H9 (cell line): ENCODE results near the gene HEXIM1. TPM values are rescaled to one million over a fixed set of nuclear protein-coding genes. Genes with fewer than 3 reads are reported as not detected.

ENCODE experiments used
- DNase-seq: peaks from one replicate; pipeline ENCODE4 v3.0.0-alpha.2; 2017
- H2AFZ ChIP-seq: one replicate; pipeline ENCODE4 v1.6.1; 2013; ENCODE audit warnings: mild to moderate bottlenecking, low read length, control low read depth, moderate library complexity
- H2AK5ac ChIP-seq: 2 replicates; pipeline ENCODE4 v1.6.1; 2013; ENCODE audit warnings: low read length, control low read depth, mixed read lengths; ENCODE audit not compliant: insufficient read length
- H2BK120ac ChIP-seq: one replicate; pipeline ENCODE4 v1.6.1; 2013; ENCODE audit warnings: low read depth, mild to moderate bottlenecking, low read length, control low read depth, inconsistent platforms; ENCODE audit not compliant: poor library complexity, severe bottlenecking
- H2BK12ac ChIP-seq: 2 replicates; pipeline ENCODE4 v1.6.1; 2013; ENCODE audit warnings: low read length, control low read depth, mixed read lengths, low read depth; ENCODE audit not compliant: insufficient read length
- H2BK15ac ChIP-seq: 2 replicates; pipeline ENCODE4 v1.6.1; 2013; ENCODE audit warnings: low read depth, low read length, control low read depth
- H2BK20ac ChIP-seq: one replicate; pipeline ENCODE4 v1.6.1; 2013; ENCODE audit warnings: low read depth, mild to moderate bottlenecking, low read length, control low read depth, inconsistent platforms; ENCODE audit not compliant: poor library complexity, severe bottlenecking
- H2BK5ac ChIP-seq: 2 replicates; pipeline ENCODE4 v1.6.1; 2013; ENCODE audit warnings: low read length, control low read depth, mixed read lengths; ENCODE audit not compliant: insufficient read length
- H3K14ac ChIP-seq: 2 replicates; pipeline ENCODE4 v1.6.1; 2013; ENCODE audit warnings: low read length, control low read depth; ENCODE audit not compliant: insufficient read depth
- H3K18ac ChIP-seq: 2 replicates; pipeline ENCODE4 v1.6.1; 2013; ENCODE audit warnings: low read depth, mild to moderate bottlenecking, mixed read lengths, low read length, control low read depth; ENCODE audit not compliant: insufficient read length
- H3K23ac ChIP-seq: 2 replicates; pipeline ENCODE4 v1.6.1; 2013; ENCODE audit warnings: low read length, control low read depth, mixed read lengths, low read depth; ENCODE audit not compliant: insufficient read length
- H3K23me2 ChIP-seq: 2 replicates; pipeline ENCODE4 v1.6.1; 2013; ENCODE audit warnings: low read depth, mild to moderate bottlenecking, mixed read lengths, low read length, control low read depth; ENCODE audit not compliant: insufficient read length, poor library complexity, severe bottlenecking
- H3K27ac ChIP-seq: 2 replicates; pipeline ENCODE4 v1.5.1; 2013; ENCODE audit warnings: low read length, control low read depth, mixed read lengths, low read depth; ENCODE audit not compliant: insufficient read length
- H3K27me3 ChIP-seq: 2 replicates; pipeline ENCODE4 v1.6.1; 2013; ENCODE audit warnings: low read length, control low read depth, inconsistent platforms; ENCODE audit not compliant: insufficient read depth
- H3K4ac ChIP-seq: 2 replicates; pipeline ENCODE4 v1.6.1; 2013; ENCODE audit warnings: low read depth, mild to moderate bottlenecking, control low read depth, inconsistent platforms, low read length, moderate library complexity
- H3K4me1 ChIP-seq: 2 replicates; pipeline ENCODE4 v1.6.1; 2013; ENCODE audit warnings: low read length, control low read depth, inconsistent platforms; ENCODE audit not compliant: insufficient read depth
- H3K4me2 ChIP-seq: 2 replicates; pipeline ENCODE4 v1.6.1; 2013; ENCODE audit warnings: low read length, control low read depth, mixed read lengths; ENCODE audit not compliant: insufficient read length, insufficient read depth
- H3K56ac ChIP-seq: 2 replicates; pipeline ENCODE4 v1.6.1; 2013; ENCODE audit warnings: low read depth, mild to moderate bottlenecking, mixed read lengths, low read length, control low read depth; ENCODE audit not compliant: insufficient read length
- H3K79me1 ChIP-seq: 2 replicates; pipeline ENCODE4 v1.6.1; 2013; ENCODE audit warnings: low read depth, mild to moderate bottlenecking, moderate library complexity, low read length, control low read depth, inconsistent platforms; ENCODE audit not compliant: insufficient read depth, poor library complexity, severe bottlenecking
- H3K79me2 ChIP-seq: 2 replicates; pipeline ENCODE4 v1.6.1; 2013; ENCODE audit warnings: low read length, control low read depth, inconsistent platforms; ENCODE audit not compliant: insufficient read depth
- H3K9ac ChIP-seq: 2 replicates; pipeline ENCODE4 v1.6.1; 2013; ENCODE audit warnings: low read length, control low read depth, mixed read lengths; ENCODE audit not compliant: insufficient read length; ENCODE audit errors: extremely low read depth
- H3K9me3 ChIP-seq: one replicate; pipeline ENCODE4 v1.6.1; 2013; ENCODE audit warnings: low read depth, low read length, inconsistent platforms; ENCODE audit not compliant: control insufficient read depth
- H3T11ph ChIP-seq: one replicate; pipeline ENCODE4 v1.6.1; 2013; ENCODE audit warnings: mild to moderate bottlenecking, low read length, control low read depth, inconsistent platforms
- H4K20me1 ChIP-seq: one replicate; pipeline ENCODE4 v1.6.1; 2013; ENCODE audit not compliant: control insufficient read depth, insufficient read length, insufficient read depth
- H4K5ac ChIP-seq: 2 replicates; pipeline ENCODE4 v1.6.1; 2013; ENCODE audit warnings: low read depth, mild to moderate bottlenecking, mixed read lengths, low read length, control low read depth; ENCODE audit not compliant: insufficient read length
- H4K8ac ChIP-seq: replicated peaks from 2 replicates; pipeline ENCODE4 v1.6.1; 2013; ENCODE audit warnings: low read length, control low read depth, mixed read lengths, low read depth; ENCODE audit not compliant: insufficient read length
- H4K91ac ChIP-seq: 2 replicates; pipeline ENCODE4 v1.6.1; 2013; ENCODE audit warnings: low read depth, mild to moderate bottlenecking, moderate library complexity, mixed read lengths, low read length, control low read depth; ENCODE audit not compliant: insufficient read length
- H3K27ac Mint-ChIP-seq, 3 experiments: 2 replicates in 2 of 3; 3 replicates in 1 of 3; pipeline ENCODE4 v1.8.0; 2020 to 2021; ENCODE audit warnings: mixed read lengths in 3 of 3, mild to moderate bottlenecking in 1 of 3, moderate library complexity in 1 of 3
- H3K27me3 Mint-ChIP-seq: 2 replicates; pipeline ENCODE4 v1.8.0; 2021; ENCODE audit warnings: low read depth, mild to moderate bottlenecking, moderate library complexity, mixed read lengths
- H3K36me3 Mint-ChIP-seq, 3 experiments: 2 replicates in 2 of 3; 3 replicates in 1 of 3; pipeline ENCODE4 v1.8.0; 2020 to 2021; ENCODE audit warnings: low read depth in 3 of 3, mixed read lengths in 3 of 3; ENCODE audit not compliant: insufficient read depth in 1 of 3
- H3K4me1 Mint-ChIP-seq, 2 experiments: 2 replicates each; pipeline ENCODE4 v1.8.0; 2020; ENCODE audit warnings: mixed read lengths in 2 of 2
- H3K4me3 Mint-ChIP-seq, 2 experiments: 2 replicates in 1 of 2; 3 replicates in 1 of 2; pipeline ENCODE4 v1.8.0; 2020 to 2021; ENCODE audit warnings: mild to moderate bottlenecking in 2 of 2, mixed read lengths in 2 of 2, moderate library complexity in 1 of 2
- H3K9me3 Mint-ChIP-seq, 2 experiments: 2 replicates in 1 of 2; 3 replicates in 1 of 2; pipeline ENCODE4 v1.8.0; 2020; ENCODE audit warnings: mild to moderate bottlenecking in 2 of 2, mixed read lengths in 2 of 2, moderate library complexity in 1 of 2
- CTCF ChIP-seq: fragments of 200-600 bp; sonication (generic); conservative IDR thresholded peaks from 3 replicates; pipeline ENCODE4 v1.8.0; 2021; ENCODE audit warnings: antibody characterized with exemption, mild to moderate bottlenecking
- WGBS: extraction: QIAGEN DNeasy Blood & Tissue Kit; methylation state at CpG from one replicate; pipeline ENCODE4 v1.1.7; 2013; ENCODE audit warnings: missing lambda C conversion rate, low lambda C conversion rate, mixed read lengths; ENCODE audit not compliant: insufficient read length; ENCODE audit errors: extremely low coverage; 5-methylcytosine and 5-hydroxymethylcytosine counted together
- total RNA-seq: library from RNA; stranded (reverse); gene quantifications from 2 replicates; pipeline ENCODE4 v1.2.1, GENCODE V29; 2021

The HEXIM1 gene
- total RNA-seq, 1 experiment from 2014 or later = 32.4 TPM

DNA sequence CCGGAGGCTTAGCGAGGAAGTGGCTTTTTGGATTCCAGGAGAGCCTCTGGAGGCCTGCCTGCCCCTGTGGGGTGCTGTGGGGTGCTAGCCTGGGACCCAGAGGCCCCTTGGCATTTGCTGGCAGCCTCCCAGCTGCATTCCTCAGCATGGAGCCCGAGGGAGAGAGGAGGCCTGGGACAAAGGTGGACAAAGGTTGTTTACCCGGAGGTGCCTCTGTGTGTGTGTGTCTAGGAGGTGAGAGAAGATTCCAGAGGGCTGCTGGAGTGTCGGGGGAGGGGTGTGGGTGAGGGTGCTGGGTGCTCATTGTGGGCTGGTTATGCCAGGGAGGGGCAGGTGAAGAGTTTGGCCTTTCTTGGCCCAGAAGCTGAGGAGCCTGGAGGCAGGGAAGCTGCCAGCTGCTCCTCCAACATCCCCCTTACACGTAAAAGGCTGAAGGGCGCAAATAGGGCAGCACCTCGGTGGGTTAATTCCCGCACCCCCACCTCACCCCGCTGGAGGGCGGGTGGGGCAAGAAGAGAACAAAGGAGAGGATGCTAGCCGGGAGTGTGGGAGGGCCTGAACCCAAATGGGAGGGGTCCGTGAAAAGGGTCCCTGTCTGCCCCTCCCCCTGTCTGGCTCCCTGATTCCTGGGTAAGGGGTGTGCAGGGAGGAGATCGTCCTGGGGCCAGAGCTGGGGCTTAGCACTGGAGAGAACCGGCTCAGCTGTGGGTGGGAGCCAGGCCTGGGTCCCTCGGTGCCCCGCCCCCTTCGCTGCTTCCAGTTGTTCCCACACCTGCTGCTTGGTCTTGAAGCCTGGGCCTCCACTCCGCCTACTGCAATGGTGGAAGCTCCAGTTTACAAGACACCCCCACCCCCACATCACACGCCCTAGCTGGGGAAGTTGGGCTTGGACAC lies 23.3 kb downstream of the HEXIM1 start:
- Histone ChIP-seq H3K4me2 (peak overlapping the region; percentile 9), H3K23me2 (no peaks in the 10 kb centered on the region), H3K27ac (no peak overlapping the region), H3K9me3 (no peaks in the 10 kb centered on the region), H3T11ph (no peak overlapping the region), H3K56ac (no peak overlapping the region), H3K79me2 (no peaks in the 10 kb centered on the region), H2AK5ac (no peak overlapping the region), H4K8ac (no peak overlapping the region), H3K23ac (no peak overlapping the region), H2BK5ac (no peak overlapping the region), H3K14ac (peak overlapping the region; percentile 69), H4K20me1 (no peaks in the 10 kb centered on the region), H2BK20ac (no peak overlapping the region), H2BK12ac (peak overlapping the region; percentile 39), H3K79me1 (no peaks in the 10 kb centered on the region), H3K4me1 (peaks cover 2% of the 10 kb centered on the region; the same call in 1 of the 2 replicates), H3K18ac (peak overlapping the region; percentile 84), H4K91ac (peak overlapping the region; percentile 75), H2AFZ (no peak overlapping the region), H3K4ac (no peak overlapping the region), H2BK120ac (no peak overlapping the region), H4K5ac (no peak overlapping the region), H3K9ac (no peak overlapping the region), H3K27me3 (no peaks in the 10 kb centered on the region), H2BK15ac (no peak overlapping the region)
- Mint-ChIP-seq H3K36me3 (peaks cover 2 to 20% (median 7%) of the 10 kb centered on the region in 3 experiments; a peak in 6 of 7 replicates), H3K9me3 (no peaks in the 10 kb centered on the region), H3K4me1 (peaks cover 30 to 43% of the 10 kb centered on the region in 2 experiments), H3K27ac (peak overlapping the region; percentile 48 to 97 (median 93)), H3K27me3 (no peaks in the 10 kb centered on the region), H3K4me3 (peak overlapping the region; percentile 25 to 65; a peak in 2 of 5 replicates)
- no CpG with 5 or more reads among the region's 20 CpGs for WGBS
- DNase-seq = peak; percentile 79
- 0 out of 3 replicates have a peak, but pooled peaks have one; percentile 16 for TF ChIP-seq CTCF
